Activated CD8-positive, alpha-beta memory T cell treated with anti-CD3 and anti-CD28 coated beads, Interleukin-2, amount 50 U/mL, for 4 hours (primary cell): Measurements from ENCODE around the gene CERS4.
"Not testable (repeated sequence)": the region's sequence is repeated elsewhere in the genome, so short reads cannot be mapped to it uniquely, and the experiment has no call there.

ENCODE experiments used
- DNase-seq: peaks from one replicate; pipeline ENCODE4 v3.0.0-alpha.2; 2020

CERS4 gene

DNA sequence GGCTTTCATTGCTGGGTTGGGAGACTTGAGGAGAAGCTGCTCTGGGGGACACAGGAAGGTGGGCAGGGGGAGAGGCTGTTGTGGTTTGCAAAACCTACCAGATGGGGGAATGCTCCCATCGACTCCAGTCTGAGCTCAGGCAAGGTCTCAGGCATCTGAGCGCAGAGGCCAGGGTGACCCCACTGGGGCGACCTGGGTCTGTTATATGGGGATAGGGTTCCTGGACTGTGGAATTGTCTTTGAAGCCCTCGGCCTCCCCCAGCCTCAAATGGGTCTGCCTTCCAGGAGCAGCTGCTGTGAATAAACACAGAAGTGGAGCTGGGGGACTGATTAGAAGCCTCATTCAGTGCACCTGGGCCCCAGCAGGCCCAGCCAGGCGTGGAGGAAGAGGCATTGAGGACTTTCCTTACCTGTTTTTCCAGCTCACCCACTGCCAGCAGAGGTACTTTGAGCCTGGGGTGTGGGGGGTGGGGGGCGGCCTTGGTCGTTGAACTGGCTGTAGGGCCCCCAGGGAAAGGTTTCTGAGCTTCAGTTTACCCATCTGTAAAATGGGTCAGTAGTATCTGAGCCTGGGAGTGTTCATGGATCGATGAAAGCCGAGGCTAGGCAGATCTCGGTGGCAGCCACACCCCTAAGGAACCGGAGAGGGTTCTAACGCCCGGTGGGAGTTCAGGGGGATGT, 1.4 kb downstream of the CERS4 start:
- no peak for DNase-seq

GRCh38 chr19:8212212-8212611, 3.0 kb downstream of the CERS4 start:
- DNase-seq, result no peak

GRCh38 chr19:8212916-8213315, 3.7 kb downstream of the CERS4 start:
- no peak for DNase-seq

DNA sequence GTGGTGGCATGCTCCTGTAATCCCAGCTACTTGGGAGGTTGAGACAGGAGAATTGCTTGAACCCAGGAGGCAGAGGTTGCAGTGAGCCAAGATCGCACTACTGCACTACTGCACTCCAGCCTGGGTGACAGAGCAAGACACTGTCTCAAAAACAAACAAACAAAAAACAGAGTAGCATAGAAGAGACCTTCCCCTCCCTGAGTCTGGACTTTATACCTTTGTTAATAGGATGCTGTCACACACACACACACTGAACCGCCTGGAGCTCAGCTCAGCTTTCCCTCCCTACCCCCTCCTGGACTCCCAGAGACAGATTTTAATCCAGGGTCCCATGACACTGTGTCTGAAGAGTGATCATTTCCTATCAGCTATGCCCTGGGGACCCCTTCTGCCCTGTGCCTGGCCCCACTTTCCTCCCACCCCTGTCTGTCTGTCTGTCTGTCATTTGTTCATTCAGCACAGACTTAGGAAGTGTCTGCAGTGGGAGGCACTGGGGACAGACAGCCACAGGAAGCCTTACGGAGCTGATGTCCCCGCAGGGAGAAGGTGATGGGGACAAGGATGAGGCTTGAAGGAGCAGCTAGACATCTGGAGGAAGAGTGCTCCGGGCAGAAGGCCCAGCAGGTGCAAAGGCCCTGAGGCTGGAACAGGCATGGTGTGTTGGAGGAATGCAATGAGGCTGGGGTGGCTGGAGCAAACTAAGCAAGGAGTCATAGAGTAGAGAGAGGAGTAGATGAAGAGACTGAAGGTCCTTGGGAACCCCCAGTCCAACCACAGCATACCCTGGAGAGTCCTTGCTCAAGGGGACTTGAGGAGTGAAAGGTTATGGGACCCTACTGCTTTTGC, 4.9 kb downstream of the CERS4 start:
- DNase-seq, result no peak

- DNase-seq, result no peak
Measured at GRCh38 chr19:8214802-8215201, 5.6 kb downstream of the CERS4 start.

DNA sequence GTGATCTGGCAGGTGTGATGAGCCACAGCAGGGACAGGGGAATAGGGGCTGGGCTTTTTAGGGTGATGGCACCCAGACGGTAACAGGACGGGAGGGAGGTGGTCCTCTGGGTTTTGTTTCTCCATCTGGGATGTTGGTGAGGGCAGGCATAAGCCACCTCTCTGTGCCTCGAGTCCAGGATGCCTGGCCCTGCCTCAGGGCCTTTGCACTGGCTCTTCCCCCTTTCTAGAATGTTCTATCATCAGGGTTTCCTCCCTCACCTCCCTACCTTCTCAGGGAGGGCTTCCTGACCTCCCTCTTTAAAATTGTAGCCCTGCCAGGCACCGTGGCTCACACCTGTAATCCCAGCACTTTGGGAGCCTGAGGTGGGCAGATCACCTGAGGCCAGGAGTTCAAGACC, 6.6 kb downstream of the CERS4 start:
- no peak for DNase-seq

DNA sequence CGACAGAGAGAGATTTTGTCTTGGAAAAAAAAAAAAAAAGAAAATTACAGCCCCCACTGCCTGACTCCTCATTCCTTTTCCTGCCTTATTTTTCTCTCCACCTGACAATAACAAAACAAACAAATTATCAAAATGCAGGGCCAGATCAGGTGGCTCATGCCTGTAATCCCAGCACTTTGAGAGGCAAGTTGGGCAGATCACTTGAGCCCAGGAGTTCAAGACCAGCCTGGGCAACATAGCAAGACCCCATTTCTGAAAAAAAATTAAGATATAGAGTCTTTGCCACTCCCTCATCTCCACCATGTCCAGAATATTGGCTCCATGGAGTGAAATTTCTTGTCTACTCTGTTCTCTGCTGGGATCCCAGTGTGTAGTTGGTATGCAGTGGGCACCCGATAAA, 7.2 kb downstream of the CERS4 start:
- no peak for DNase-seq

DNA sequence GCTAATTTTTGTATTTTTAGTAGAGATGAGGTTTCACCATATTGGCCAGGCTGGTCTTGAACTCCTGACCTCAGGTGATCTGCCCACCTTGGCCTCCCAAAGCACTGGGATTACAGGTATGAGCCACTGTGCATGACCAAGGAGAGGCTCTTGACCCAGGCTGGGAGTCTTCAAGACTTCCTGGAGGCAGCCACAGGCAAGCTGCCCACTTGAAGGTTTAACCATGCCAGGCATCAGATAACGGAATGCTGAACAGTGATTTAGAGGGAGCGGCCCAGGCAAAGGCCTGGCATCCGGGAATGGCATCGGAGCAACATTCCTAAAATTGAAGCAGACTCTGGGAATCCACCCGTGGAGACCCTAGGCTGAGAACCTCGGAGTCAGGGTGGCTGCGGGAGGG, 9.0 kb downstream of the CERS4 start:
- DNase-seq, result not testable (repeated sequence)

GRCh38 chr19:8220481-8220880, 11.3 kb downstream of the CERS4 start:
- DNase-seq, result no peak

GRCh38 chr19:8221161-8221560, 12.0 kb downstream of the CERS4 start:
- DNase-seq, result no peak

DNA sequence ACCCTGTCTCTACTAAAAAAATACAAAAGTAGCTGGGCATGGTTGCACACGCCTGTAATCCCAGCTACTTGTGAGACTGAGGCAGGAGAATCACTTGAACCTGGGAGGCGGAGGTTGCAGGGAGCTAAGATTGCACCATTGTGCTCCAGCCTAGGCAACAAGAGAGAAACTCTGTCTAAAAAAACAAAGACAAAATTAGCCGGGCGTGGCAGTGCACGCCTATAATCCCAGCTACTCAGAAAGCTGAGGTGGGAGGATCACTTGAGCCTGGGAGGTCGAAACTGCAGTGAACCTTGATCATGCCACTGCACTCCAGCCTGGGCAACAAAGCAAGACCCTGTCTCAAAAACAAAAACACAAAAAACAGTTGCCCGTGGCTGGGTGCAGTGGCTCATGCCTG, 14.3 kb downstream of the CERS4 start:
- DNase-seq, result not testable (repeated sequence)

GRCh38 chr19:8224394-8225145, 15.4 kb downstream of the CERS4 start:
- DNase-seq, result no peak

DNA sequence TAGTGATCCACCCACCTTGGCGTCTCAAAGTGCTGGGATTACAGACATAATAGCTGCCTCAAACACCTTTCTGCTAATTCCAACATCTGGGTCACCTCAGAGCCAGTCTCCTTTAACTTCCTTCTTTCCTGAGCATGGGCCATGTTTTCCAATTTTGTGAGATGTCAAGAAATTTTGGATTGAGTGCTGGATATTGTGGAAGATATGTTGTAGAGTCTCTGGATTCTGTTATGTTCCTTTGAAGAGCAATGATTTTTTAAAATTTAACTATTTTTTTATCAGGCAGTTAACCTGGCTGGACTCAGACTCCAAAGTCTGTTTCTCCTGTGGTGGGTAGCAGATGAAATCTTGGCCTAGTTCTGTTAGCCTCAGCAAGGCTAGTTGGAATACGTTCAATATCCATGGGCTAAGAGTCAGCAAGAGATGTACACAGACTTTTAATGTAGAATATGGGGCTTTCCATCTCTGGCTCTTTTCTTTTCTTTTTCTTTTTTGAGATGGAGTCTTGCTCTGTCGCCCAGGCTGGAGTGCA, 22.0 kb downstream of the CERS4 start:
- no peak for DNase-seq

- no peak for DNase-seq
Measured at GRCh38 chr19:8233370-8233769, 24.2 kb downstream of the CERS4 start.

DNA sequence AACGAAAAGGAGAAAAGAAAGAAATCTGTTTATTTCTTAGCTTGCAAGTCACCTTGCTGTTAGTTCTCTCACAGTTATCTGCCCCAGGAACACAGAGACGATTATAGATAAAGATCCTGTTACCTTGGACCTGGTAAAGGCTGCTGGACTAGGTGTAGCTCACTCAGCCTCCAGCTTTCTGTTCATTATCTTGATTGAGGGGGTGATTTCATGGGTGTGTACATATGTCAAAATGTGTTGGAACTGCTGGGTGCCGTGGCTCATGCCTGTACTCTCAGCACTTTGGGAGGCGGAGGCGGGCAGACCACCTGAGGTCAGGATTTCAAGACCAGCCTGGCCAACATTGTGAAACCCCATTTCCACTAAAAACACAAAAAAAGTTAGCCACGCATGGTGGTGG, 27.9 kb downstream of the CERS4 start:
- no peak for DNase-seq

GRCh38 chr19:8238251-8238650, 29.1 kb downstream of the CERS4 start:
- DNase-seq, result no peak

DNA sequence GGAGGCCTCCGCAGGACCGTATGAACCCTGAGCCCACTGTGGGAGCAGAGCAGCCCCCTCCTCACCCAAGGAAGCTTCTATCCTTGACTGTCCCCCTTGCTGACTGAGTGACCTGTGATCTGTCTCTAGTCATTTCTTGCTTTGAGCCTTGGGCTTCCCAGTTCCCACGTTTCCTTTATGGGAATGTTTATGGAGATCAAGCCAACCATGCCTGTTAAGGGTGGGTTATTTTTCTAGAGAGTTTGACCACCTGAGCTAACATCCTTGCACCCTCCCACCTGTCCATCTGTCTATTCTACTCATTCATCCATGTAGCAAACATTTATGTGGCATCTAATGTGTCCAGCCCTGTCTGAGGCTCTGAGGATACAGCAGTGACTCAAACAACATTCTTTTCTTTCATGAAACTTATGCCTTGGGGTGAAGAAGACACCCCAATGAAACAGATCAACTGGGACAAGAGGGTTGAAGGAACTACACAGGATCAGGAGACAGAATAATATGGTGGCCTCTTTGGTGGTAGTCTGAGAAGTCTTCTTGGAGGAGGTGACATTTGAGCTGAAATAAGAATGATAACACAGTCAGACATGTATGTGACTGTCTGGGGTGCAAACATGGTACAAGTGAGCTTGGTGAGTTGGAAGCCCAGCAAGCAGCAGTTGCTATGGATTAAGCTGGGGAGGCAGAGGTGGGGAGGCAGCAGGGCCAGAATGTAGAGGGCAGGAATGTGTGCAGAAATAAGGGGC, 30.5 kb downstream of the CERS4 start:
- no peak for DNase-seq

GRCh38 chr19:8240274-8241229, 31.4 kb downstream of the CERS4 start:
- DNase-seq, result peak; percentile 44

GRCh38 chr19:8241646-8242045, 32.5 kb downstream of the CERS4 start:
- DNase-seq, result no peak

- DNase-seq, result no peak
Measured at GRCh38 chr19:8242211-8242821, 33.1 kb downstream of the CERS4 start.

- no peak for DNase-seq
Measured at GRCh38 chr19:8243146-8243545, 34.0 kb downstream of the CERS4 start.
